Measurements from ENCODE around the gene PCDH12. TPM values are rescaled to one million over a fixed set of nuclear protein-coding genes. Genes with fewer than 3 reads are reported as not detected.

The PCDH12 gene
- 2.9 TPM for total RNA-seq (2013)
- polyA plus RNA-seq (1 to 10 TPM in 1 of 3 donors, under 1 TPM in 2; 0.20 to 1.2 (median 0.90) TPM), polyA minus RNA-seq (2.2 and 3.7 TPM in 2 replicates), total RNA-seq (0.58 to 3.9 (median 2.3) reads per million in 11 experiments)

GRCh38 chr5:141958113-141958512 lies at the start of gene PCDH12:
Gene PCDH12 (minus strand): TSS chr5:141958202. CDS start chr5:141957851, 351 bp downstream.
- WGBS (ENCODE audit: insufficient coverage), result 0% methylated on average over 7 of the region's 7 CpGs
- H2AFZ ChIP-seq (ENCODE audit: insufficient read depth, low read depth, low read length, poor library complexity, severe bottlenecking), result peak within 1 kb of the TSS; percentile 60
- no peak for TF ChIP-seq CTCF (IDR thresholded peaks at IDR 0.05)
- Mint-ChIP-seq H3K4me1 (peaks cover 56% of the 10 kb centered on the region), H3K27ac (peak within 1 kb of the TSS; percentile 85 to 95 (median 90)), H3K4me3 (peak within 1 kb of the TSS; percentile 56 to 81), H3K9me3 (peaks cover 0 to 2% (median 0%) of the 10 kb centered on the region in 7 donors), H3K36me3 (peaks cover 3 to 6% of the 10 kb centered on the region in 2 donors), H3K27me3 (ENCODE audit: low read depth in 3 of 3) (peaks cover 2 to 7% (median 4%) of the 10 kb centered on the region in 3 donors)
- H3K27me3 ChIP-seq (ENCODE audit: control insufficient read depth in 2 of 2, insufficient read depth in 2 of 2, low read length in 2 of 2), result no peaks in the 10 kb centered on the region
- peak in 1 of 3 donors; percentile 45 for DNase-seq
- H3K36me3 ChIP-seq (replicated peaks in 1 of 2; ENCODE audit: control insufficient read depth in 1 of 2, insufficient read depth in 2 of 2, low read length in 2 of 2), result no peaks in the 10 kb centered on the region
- H3K27ac ChIP-seq (ENCODE audit: low read depth in 1 of 2, low read length in 2 of 2), result peak within 1 kb of the TSS; percentile 43 to 73
- H3K9ac ChIP-seq (ENCODE audit: insufficient read depth, low read length, poor library complexity, severe bottlenecking), result no peak within 1 kb of the TSS
- H4K20me1 ChIP-seq (ENCODE audit: insufficient read depth, low read length), result no peaks in the 10 kb centered on the region
- intact Hi-C loops (cut with micrococcal nuclease), result loop anchor here (5.0 kb wide), 2 partner anchors 36 to 266 kb away; partner anchors contain the start of gene DELE1 (in 1 of the 2)
- peak within 1 kb of the TSS in 1 of 3 experiments; percentile 49 for H3K4me3 ChIP-seq (replicated peaks in 1 of 3; ENCODE audit: low read depth in 2 of 3, low read length in 3 of 3)
- H3K4me1 ChIP-seq (ENCODE audit: control insufficient read depth in 1 of 2, insufficient read depth in 2 of 2, low read length in 2 of 2), result peaks cover 45 to 61% of the 10 kb centered on the region in 2 donors
- H3K4me2 ChIP-seq (replicated peaks; ENCODE audit: extremely low read depth, low read length, poor library complexity, severe bottlenecking), result peak within 1 kb of the TSS; percentile 68
- H3K79me2 ChIP-seq (ENCODE audit: insufficient read depth, low read length), result no peaks in the 10 kb centered on the region
- no peaks in the 10 kb centered on the region for H3K9me3 ChIP-seq (replicated peaks in 1 of 2; ENCODE audit: control insufficient read depth in 1 of 2, insufficient read depth in 1 of 2, low read length in 2 of 2)

GRCh38 chr5:142007237-142007544 lies 49.2 kb upstream of the PCDH12 start:
- Mint-ChIP-seq H3K4me1 (peaks cover 26% of the 10 kb centered on the region), H3K27me3 (ENCODE audit: low read depth in 3 of 3) (no peaks in the 10 kb centered on the region)
- intact Hi-C loops (cut with micrococcal nuclease), result loop anchor here in 1 of 2 donors (5.0 kb wide), 1 partner anchor 125 kb away; no protein-coding TSS in a partner anchor

More at GRCh38 chr5:142007237-142007544, 49.2 kb upstream of the PCDH12 start:
- Mint-ChIP-seq H3K27ac (peak overlapping the region in 4 of 7 donors; percentile 10 to 81 (median 60)), H3K9me3 (peaks cover 0 to 3% (median 0%) of the 10 kb centered on the region in 7 donors), H3K36me3 (peaks cover 66 to 67% of the 10 kb centered on the region in 2 donors), H3K4me3 (no peak overlapping the region)
- no peak for TF ChIP-seq CTCF (IDR thresholded peaks at IDR 0.05)
- Histone ChIP-seq H3K4me2 (replicated peaks; ENCODE audit: extremely low read depth, low read length, poor library complexity, severe bottlenecking) (no peak overlapping the region), H3K27me3 (ENCODE audit: control insufficient read depth in 2 of 2, insufficient read depth in 2 of 2, low read length in 2 of 2) (no peaks in the 10 kb centered on the region), H3K4me1 (ENCODE audit: control insufficient read depth in 1 of 2, insufficient read depth in 2 of 2, low read length in 2 of 2) (peaks cover 16 to 23% of the 10 kb centered on the region in 2 donors), H3K9ac (ENCODE audit: insufficient read depth, low read length, poor library complexity, severe bottlenecking) (no peak overlapping the region), H3K9me3 (replicated peaks in 1 of 2; ENCODE audit: control insufficient read depth in 1 of 2, insufficient read depth in 1 of 2, low read length in 2 of 2) (no peaks in the 10 kb centered on the region), H3K36me3 (replicated peaks in 1 of 2; ENCODE audit: control insufficient read depth in 1 of 2, insufficient read depth in 2 of 2, low read length in 2 of 2) (peaks cover 30 to 58% of the 10 kb centered on the region in 2 donors), H4K20me1 (ENCODE audit: insufficient read depth, low read length) (no peaks in the 10 kb centered on the region), H3K27ac (ENCODE audit: low read depth in 1 of 2, low read length in 2 of 2) (peak overlapping the region in 1 of 2 donors; percentile 27), H2AFZ (ENCODE audit: insufficient read depth, low read depth, low read length, poor library complexity, severe bottlenecking) (no peak overlapping the region), H3K4me3 (replicated peaks in 1 of 3; ENCODE audit: low read depth in 2 of 3, low read length in 3 of 3) (no peak overlapping the region), H3K79me2 (ENCODE audit: insufficient read depth, low read length) (no peaks in the 10 kb centered on the region)
- no peak for DNase-seq
- no CpG with 5 or more reads among the region's 1 CpG for WGBS (ENCODE audit: insufficient coverage)

Measured in CD14-positive monocyte (primary cell).